ENCODE results near the gene CCDC177.

CCDC177 gene

DNA sequence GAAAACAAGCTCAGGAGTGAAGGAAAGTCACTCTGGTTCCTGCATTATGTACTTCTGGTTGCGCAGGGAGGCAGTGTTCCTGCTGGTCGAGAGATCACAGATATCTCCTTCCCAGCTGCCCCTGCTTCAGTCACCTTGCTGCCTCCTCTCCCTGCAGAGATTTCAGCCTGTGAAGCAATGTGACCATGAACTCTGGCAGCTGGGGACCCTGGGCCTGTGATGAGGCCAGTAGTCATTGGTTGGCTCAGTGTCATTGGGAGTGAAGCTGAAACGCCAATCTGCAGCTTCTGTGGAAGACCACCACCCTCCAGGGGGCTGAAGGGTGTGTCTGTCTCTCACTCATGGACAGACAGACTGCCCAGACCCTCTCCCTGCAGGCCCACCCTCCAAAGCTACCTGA lies 45.1 kb downstream of the CCDC177 start:
- Histone ChIP-seq H3K4me3 (ENCODE audit: low read depth, low read length) (no peak overlapping the region), H3K9ac (ENCODE audit: low read depth, low read length) (no peak overlapping the region), H3K36me3 (ENCODE audit: control insufficient read depth, insufficient read depth, low read length) (no peaks in the 10 kb centered on the region), H3K4me1 (ENCODE audit: control insufficient read depth, insufficient read depth, low read length) (no peaks in the 10 kb centered on the region), H3K9me3 (ENCODE audit: control insufficient read depth, insufficient read depth, low read length) (no peaks in the 10 kb centered on the region), H3K27ac (ENCODE audit: low read depth, low read length) (no peak overlapping the region), H3K27me3 (ENCODE audit: control insufficient read depth, insufficient read depth, low read length) (no peaks in the 10 kb centered on the region; the same call in 1 of the 2 replicates)

DNA sequence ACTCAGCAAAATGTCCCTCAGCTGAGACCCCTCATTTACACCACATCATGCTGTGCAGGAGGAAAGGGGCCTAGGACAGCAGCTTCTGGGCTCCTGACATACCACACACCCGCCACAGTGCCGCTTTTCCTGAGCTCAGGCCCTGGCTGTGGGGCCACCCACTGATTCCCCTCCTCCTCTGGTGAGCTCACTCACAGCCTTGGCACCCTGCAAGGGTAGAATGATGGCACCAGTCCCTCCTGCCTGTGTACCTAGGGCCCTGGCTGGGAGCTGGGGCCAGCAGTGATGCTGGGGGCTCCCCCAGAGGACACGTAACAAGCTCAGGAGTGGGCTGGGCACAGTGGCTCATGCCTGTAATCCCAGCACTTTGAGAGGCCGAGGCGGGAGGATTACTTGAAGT lies 45.7 kb downstream of the CCDC177 start:
- H3K9ac ChIP-seq (ENCODE audit: low read depth, low read length), result no peak overlapping the region
- no peaks in the 10 kb centered on the region; the same call in 1 of the 2 replicates for H3K27me3 ChIP-seq (ENCODE audit: control insufficient read depth, insufficient read depth, low read length)
- no peak overlapping the region for H3K27ac ChIP-seq (ENCODE audit: low read depth, low read length)

DNA sequence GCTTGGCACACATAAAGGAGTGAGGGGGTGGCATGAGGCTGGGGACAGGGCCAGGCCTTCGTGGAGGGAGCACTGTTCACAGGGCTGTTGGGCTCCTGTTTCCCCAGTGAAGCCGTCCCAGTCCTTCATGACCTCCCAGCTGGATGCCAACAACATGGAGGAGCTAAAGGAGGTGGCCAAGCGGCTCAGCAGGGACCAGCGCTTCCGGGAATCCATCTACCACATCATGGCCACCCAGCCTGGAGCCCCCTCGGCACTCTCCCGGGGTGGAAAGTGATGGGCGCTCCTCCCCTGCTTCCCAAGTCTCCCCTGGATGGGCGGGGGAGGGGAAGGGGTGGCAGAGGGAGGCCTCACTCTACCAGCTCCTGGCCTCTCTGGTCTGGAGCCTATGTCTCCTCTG lies 46.5 kb downstream of the CCDC177 start:
- H3K4me3 ChIP-seq (ENCODE audit: low read depth, low read length), result no peak overlapping the region
- H3K9me3 ChIP-seq (ENCODE audit: control insufficient read depth, insufficient read depth, low read length), result no peaks in the 10 kb centered on the region
- H3K9ac ChIP-seq (ENCODE audit: low read depth, low read length), result no peak overlapping the region
- H3K27me3 ChIP-seq (ENCODE audit: control insufficient read depth, insufficient read depth, low read length), result no peaks in the 10 kb centered on the region
- no peak overlapping the region for H3K27ac ChIP-seq (ENCODE audit: low read depth, low read length)
- no peaks in the 10 kb centered on the region for H3K4me1 ChIP-seq (ENCODE audit: control insufficient read depth, insufficient read depth, low read length)
- H3K36me3 ChIP-seq (ENCODE audit: control insufficient read depth, insufficient read depth, low read length), result no peaks in the 10 kb centered on the region

More for the DNA sequence above, 45.7 kb downstream of the CCDC177 start:
- Histone ChIP-seq H3K4me1 (ENCODE audit: control insufficient read depth, insufficient read depth, low read length) (no peaks in the 10 kb centered on the region), H3K36me3 (ENCODE audit: control insufficient read depth, insufficient read depth, low read length) (no peaks in the 10 kb centered on the region), H3K9me3 (ENCODE audit: control insufficient read depth, insufficient read depth, low read length) (no peaks in the 10 kb centered on the region), H3K4me3 (ENCODE audit: low read depth, low read length) (no peak overlapping the region)

DNA sequence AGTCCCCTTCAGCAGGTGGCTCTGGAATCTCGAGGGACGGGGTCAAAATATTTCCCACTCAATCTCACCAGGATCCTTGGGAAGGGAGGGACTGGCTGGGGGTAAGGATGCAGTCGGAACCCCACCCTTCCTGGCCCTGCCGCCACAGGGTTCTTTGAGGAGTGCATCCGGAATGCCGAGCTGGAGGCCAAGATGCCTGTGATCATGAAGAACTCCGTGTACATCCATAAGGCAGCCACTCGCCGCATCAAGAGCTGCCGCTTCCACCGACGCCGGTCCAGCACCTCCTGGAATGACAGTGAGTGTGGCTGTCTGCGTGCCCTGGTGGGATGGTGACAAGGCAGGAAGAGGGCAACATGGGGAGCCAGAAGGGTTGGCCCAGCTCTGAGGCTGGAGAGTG lies 47.0 kb downstream of the CCDC177 start:
- Histone ChIP-seq H3K27ac (ENCODE audit: low read depth, low read length) (no peak overlapping the region), H3K9ac (ENCODE audit: low read depth, low read length) (no peak overlapping the region), H3K36me3 (ENCODE audit: control insufficient read depth, insufficient read depth, low read length) (no peaks in the 10 kb centered on the region), H3K4me1 (ENCODE audit: control insufficient read depth, insufficient read depth, low read length) (no peaks in the 10 kb centered on the region), H3K9me3 (ENCODE audit: control insufficient read depth, insufficient read depth, low read length) (no peaks in the 10 kb centered on the region), H3K27me3 (ENCODE audit: control insufficient read depth, insufficient read depth, low read length) (no peaks in the 10 kb centered on the region), H3K4me3 (ENCODE audit: low read depth, low read length) (no peak overlapping the region)

DNA sequence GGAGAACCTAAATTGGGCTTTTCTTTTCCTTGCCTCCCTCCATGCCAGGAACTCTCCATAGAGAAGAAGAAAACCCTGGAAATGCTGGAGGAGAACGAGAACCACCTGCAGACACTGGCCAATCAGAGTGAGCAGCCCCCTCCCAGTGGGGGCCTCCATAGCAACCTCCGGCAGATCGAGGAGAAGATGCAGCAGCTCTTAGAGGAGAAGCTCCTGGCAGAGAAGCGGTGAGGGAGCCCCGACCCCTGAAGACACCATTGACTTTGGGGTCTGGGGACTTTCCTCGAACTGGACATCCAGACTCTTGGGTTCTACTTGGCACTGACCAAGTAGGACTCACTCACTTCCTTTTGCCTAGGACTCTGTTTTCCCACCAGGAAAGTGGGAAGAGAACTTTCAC lies 48.8 kb downstream of the CCDC177 start:
- H3K9ac ChIP-seq (ENCODE audit: low read depth, low read length), result no peak overlapping the region
- H3K27me3 ChIP-seq (ENCODE audit: control insufficient read depth, insufficient read depth, low read length), result no peaks in the 10 kb centered on the region
- no peak overlapping the region for H3K4me3 ChIP-seq (ENCODE audit: low read depth, low read length)
- no peak overlapping the region for H3K27ac ChIP-seq (ENCODE audit: low read depth, low read length)
- H3K9me3 ChIP-seq (ENCODE audit: control insufficient read depth, insufficient read depth, low read length), result no peaks in the 10 kb centered on the region
- H3K36me3 ChIP-seq (ENCODE audit: control insufficient read depth, insufficient read depth, low read length), result no peaks in the 10 kb centered on the region
- H3K4me1 ChIP-seq (ENCODE audit: control insufficient read depth, insufficient read depth, low read length), result no peaks in the 10 kb centered on the region

DNA sequence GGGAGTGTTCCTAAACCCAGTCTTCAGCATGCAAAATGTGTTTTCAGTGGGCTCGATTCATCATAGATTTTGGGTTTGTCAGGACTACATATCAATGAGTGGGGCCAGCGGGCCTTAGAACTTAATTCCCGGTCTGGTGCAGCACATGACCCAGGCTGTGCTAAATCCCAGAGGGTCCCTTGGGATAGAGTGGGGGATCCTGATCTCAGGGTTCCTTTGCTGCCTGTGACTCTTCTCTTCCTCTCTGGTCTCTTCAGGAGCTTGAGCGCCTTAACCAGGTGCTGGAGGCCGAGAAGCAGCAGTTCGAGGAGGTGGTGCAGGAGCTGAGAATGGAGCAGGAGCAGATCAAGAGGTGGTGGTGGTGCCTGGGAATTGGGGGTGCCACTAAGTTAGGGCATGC lies 52.6 kb downstream of the CCDC177 start:
- Histone ChIP-seq H3K27ac (ENCODE audit: low read depth, low read length) (no peak overlapping the region), H3K27me3 (ENCODE audit: control insufficient read depth, insufficient read depth, low read length) (no peaks in the 10 kb centered on the region; the same call in 1 of the 2 replicates), H3K9me3 (ENCODE audit: control insufficient read depth, insufficient read depth, low read length) (no peaks in the 10 kb centered on the region), H3K36me3 (ENCODE audit: control insufficient read depth, insufficient read depth, low read length) (no peaks in the 10 kb centered on the region), H3K9ac (ENCODE audit: low read depth, low read length) (no peak overlapping the region), H3K4me1 (ENCODE audit: control insufficient read depth, insufficient read depth, low read length) (peaks cover 5% of the 10 kb centered on the region; the same call in 1 of the 2 replicates), H3K4me3 (ENCODE audit: low read depth, low read length) (no peak overlapping the region)

Data from HUES48 (cell line).